Mucosa of descending colon (tissue), 3 donors: ENCODE results near the gene DCAF10. TPM values are rescaled to one million over a fixed set of nuclear protein-coding genes. Genes with fewer than 3 reads are reported as not detected.

Experiments used
- ATAC-seq: fragments of 200-7000 bp; cut with Tn5 transposase; one replicate; pipeline ENCODE4 v1.9.1; 2020; ENCODE audit warnings: mild to moderate bottlenecking, moderate library complexity
- DNase-seq, 3 donors: peaks; one replicate each; pipeline ENCODE4 v3.0.0-alpha.2; 2020
- H3K36me3 ChIP-seq: fragments of 200-600 bp; one replicate; pipeline ENCODE4 v1.8.0; 2021; ENCODE audit warnings: low read depth, mild to moderate bottlenecking
- H3K4me1 ChIP-seq: fragments of 200-600 bp; one replicate; pipeline ENCODE4 v1.8.0; 2021; ENCODE audit warnings: low read depth, mild to moderate bottlenecking
- H3K4me3 ChIP-seq: fragments of 200-600 bp; one replicate; pipeline ENCODE4 v1.8.0; 2021; ENCODE audit warnings: mild to moderate bottlenecking
- H3K9me3 ChIP-seq: fragments of 200-600 bp; one replicate; pipeline ENCODE4 v1.8.0; 2021; ENCODE audit warnings: mild to moderate bottlenecking
- intact Hi-C, 2 donors: fragments of 100-400 bp; cut with DNase I in 1 of 2; cut with micrococcal nuclease in 1 of 2; formaldehyde crosslinking; loops; one replicate each; pipeline versions ENCODE4 v1.11.0 to v1.11.1; 2022; cut with DNase I, micrococcal nuclease
- total RNA-seq, 3 donors: library from RNA; stranded (reverse); fragmentation: NEBNext Ultra II Directional in 2 of 3; extraction: Animal tissue kit (Norgen Biotek cat#: 25700) in 2 of 3; gene quantifications; one replicate each; pipeline versions ENCODE4 v1.2.1 to v1.2.4, GENCODE V29; 2021 to 2023
- TF ChIP-seq, protein P1 (sequence below): fragments of 200-600 bp; IDR thresholded peaks from one replicate; pipeline ENCODE4 v1.8.0; 2022; ENCODE audit warnings: antibody characterized with exemption, mild to moderate bottlenecking
- donor health status: DM: no; HTN: no; CAD: no; lungs with moderate emphysema.
- donor health status: DM: no; HTN: no; CAD: no.
- donor health status: DM: no; HTN: yes; CAD: no.

DCAF10 gene
- total RNA-seq, 3 donors from 2014 or later, result 18.5 to 37.8 (median 26.6) TPM

DNA sequence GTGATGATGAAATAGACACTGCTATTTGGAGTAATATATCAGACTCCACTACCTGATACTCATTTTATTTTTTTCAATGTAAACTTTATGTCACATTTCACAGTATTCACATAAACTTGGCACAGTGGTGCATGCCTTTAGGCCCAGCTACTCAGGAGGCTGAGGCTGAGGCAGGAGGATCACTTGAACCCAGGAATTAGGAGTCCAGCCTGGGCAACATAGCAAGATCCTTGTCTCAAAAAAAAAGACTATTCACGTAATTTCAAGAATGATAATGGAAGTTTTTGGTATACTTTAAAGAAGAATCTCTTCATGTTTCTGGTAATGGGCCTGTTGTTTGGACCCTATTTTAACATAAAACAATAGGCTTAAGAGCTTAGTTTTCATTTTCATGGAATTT is 56.0 kb downstream of the DCAF10 start:
- intact Hi-C loops, result no loop called here
- TF ChIP-seq, protein P1, sequence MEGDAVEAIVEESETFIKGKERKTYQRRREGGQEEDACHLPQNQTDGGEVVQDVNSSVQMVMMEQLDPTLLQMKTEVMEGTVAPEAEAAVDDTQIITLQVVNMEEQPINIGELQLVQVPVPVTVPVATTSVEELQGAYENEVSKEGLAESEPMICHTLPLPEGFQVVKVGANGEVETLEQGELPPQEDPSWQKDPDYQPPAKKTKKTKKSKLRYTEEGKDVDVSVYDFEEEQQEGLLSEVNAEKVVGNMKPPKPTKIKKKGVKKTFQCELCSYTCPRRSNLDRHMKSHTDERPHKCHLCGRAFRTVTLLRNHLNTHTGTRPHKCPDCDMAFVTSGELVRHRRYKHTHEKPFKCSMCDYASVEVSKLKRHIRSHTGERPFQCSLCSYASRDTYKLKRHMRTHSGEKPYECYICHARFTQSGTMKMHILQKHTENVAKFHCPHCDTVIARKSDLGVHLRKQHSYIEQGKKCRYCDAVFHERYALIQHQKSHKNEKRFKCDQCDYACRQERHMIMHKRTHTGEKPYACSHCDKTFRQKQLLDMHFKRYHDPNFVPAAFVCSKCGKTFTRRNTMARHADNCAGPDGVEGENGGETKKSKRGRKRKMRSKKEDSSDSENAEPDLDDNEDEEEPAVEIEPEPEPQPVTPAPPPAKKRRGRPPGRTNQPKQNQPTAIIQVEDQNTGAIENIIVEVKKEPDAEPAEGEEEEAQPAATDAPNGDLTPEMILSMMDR, result no peak
- ATAC-seq (no peak), DNase-seq (no peak)
- Histone ChIP-seq H3K9me3 (no peaks in the 10 kb centered on the region), H3K4me3 (no peak overlapping the region), H3K36me3 (no peaks in the 10 kb centered on the region), H3K4me1 (no peaks in the 10 kb centered on the region)

DNA sequence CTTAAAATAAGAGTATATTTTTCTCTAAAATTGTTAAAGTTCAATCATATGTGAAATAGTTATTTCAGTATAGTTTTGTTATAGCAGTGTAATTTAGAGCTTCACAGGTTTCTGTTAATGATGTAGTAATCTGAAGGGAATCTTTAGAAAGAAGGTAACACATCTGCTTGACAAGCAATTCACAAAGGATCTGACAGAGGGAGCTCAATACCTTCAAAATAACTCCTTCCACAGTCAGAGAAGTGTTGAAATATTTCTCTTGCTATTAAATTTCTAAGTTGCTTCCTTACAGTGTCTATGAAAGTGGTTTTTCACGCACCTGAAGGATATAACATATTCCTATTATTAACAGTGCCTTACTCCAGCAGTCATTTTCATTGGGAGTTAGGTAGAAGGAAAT is 58.4 kb downstream of the DCAF10 start:
- no peak for ATAC-seq
- TF ChIP-seq, protein P1, result no peak
- no peak for DNase-seq
- Histone ChIP-seq H3K4me1 (no peaks in the 10 kb centered on the region), H3K36me3 (no peaks in the 10 kb centered on the region), H3K9me3 (no peaks in the 10 kb centered on the region), H3K4me3 (no peak overlapping the region)
- intact Hi-C loops, result no loop called here

DNA sequence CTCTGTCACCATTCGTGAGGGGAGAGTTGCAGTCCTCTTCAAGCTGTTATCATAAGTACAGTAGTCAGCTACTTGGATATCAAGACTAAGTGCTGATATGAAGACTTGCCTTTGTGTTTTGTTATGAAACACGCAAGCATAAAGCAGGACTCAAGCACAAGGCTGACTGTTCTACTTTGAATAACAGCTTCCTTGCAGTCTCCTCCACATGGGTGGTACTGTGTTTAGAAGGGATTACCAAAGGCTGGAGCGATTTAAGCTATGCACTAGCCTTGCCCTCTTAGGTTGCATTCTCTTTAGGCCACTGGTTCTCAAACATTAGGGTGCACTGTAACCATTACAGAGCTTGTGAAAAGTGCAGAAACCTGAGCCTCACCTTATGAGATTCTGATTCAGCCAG is 61.9 kb downstream of the DCAF10 start:
- Histone ChIP-seq H3K4me1 (no peaks in the 10 kb centered on the region), H3K4me3 (no peak overlapping the region), H3K9me3 (no peaks in the 10 kb centered on the region), H3K36me3 (no peaks in the 10 kb centered on the region)
- ATAC-seq, result no peak
- DNase-seq, result no peak
- TF ChIP-seq, protein P1, result no peak
- intact Hi-C loops, result no loop called here

DNA sequence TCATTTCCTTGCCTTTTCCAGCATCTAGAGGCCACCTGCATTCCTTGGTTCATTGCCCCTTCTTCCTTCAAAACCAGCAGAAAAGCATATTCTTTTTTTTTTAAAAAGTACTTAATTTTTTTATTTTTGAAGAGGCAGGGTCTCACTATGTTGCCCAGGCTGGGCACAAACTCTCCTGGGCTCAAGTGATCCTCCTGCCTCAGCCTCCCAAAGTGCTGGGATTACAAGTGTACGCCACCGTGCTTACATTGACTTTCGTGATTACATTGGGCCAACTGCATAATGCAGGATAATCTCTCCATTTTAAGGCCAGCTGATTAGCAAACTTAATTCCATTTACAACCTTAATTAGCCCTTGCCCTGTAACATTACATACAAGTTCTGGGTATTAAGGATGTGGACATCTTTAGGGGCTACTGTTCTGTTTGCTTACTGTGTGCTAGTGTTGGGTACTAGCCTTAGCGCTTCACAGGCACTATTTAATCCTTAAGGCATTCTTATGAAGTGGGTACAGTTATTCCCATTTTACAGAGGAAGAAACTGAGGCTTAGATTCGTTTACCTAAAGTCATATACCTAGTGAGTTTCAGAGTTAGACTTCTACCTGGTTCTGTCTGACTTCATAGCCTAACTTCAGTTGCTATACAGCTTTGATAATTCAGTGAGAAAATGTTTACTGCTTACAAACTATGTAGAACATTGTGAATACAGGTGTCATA is 69.6 kb downstream of the DCAF10 start:
- ATAC-seq, result no peak
- intact Hi-C loops, result no loop called here
- Histone ChIP-seq H3K4me1 (no peaks in the 10 kb centered on the region), H3K4me3 (no peak overlapping the region), H3K9me3 (no peaks in the 10 kb centered on the region), H3K36me3 (no peaks in the 10 kb centered on the region)
- TF ChIP-seq, protein P1, result no peak
- DNase-seq, result no peak

DNA sequence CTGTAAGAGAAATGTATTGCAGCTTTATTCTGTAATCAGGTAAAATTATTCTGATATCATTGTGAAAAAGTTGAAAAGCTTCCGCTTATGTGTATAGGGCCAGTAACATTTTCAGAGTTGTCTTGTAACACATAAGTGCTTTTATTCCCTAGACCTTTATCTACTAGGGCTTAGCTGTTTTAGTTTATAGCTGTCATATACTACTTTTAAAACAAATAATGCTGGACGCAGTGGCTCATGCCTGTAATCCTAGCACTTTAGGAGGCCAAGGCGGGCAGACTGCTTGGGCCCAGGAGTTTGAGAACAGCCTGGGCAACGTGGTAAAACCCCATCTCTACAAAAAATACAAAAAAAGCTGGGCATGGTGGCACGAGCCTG is 70.2 kb downstream of the DCAF10 start:
- peak in 1 of 3 donors; percentile 29 for DNase-seq

More for the DNA sequence above, 70.2 kb downstream of the DCAF10 start:
- Histone ChIP-seq H3K36me3 (no peaks in the 10 kb centered on the region), H3K4me3 (no peak overlapping the region), H3K4me1 (no peaks in the 10 kb centered on the region), H3K9me3 (no peaks in the 10 kb centered on the region)
- ATAC-seq, result peak; percentile 84
- TF ChIP-seq, protein P1, result no peak
- intact Hi-C loops, result no loop called here
